NCI-H1694 (cell line): ENCODE data around the gene NDUFB10.
A peak's percentile ranks its signal among the peaks of the same experiment; 100 is the strongest.
"Not testable (repeated sequence)": the region's sequence is repeated elsewhere in the genome, so short reads cannot be mapped to it uniquely, and the experiment has no call there.

ENCODE experiments used
- DNase-seq: peaks from one replicate; lab custom pipeline; 2025; lab: John Stamatoyannopoulos, UW

Gene NDUFB10

DNA sequence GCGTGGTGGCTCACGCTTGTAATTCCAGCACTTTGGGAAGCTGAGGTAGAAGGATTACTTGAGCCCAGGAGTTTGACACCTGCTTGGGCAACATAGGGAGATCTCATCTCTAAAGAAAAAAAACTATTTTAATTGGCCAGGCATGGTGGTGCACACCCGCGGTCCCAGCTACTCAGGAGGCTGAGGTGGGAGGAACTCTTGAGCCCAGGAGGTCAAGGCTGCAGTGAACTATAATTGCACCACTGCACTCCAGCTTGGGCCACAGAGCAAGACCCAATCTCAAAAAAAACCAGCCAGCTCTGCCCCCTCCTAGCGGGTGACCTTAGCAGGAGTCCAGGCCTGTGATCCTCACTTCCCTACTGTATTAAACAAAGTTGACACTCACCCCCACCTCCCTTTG lies 35.2 kb upstream of the NDUFB10 start:
- DNase-seq: no peak

DNA sequence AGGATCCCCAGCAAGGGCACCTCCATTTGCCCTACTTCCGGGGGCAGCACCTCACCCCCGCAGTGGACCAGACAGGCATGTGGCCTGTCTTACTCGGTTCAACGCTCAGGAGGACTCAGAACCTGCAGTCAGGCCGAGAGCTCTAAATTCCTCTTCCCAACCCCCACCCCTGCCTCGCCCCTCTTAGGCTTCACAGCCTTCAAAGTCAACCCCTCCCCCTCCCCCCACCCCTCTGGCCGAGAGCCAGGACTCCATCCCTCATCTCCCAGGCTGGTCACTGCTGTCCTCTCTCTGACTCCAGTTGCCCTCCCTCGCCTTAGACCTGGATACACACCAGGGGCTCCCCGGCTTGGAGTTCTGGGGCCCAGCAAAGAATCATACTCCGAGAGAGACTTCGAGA lies 33.1 kb upstream of the NDUFB10 start:
- DNase-seq: no peak

DNA sequence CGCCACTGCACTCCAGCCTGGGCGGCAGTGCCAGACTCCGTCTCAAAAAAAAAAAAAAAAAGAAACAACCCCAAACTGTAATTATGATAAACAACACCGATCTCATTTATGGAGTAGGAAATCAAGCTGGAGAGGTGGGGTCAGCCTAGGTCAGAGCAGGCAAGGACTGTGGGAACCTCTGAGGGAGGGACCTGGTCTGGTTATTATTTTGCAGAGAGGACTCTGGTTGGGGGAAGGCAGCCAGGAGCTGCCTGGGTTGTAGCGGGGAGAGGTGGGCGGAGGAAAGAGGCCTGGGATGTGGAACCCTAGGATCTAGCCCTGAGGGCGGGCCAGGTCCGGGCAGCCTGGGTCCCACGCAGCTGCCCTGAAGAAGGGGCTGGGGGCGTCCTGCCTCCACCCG lies 30.2 kb upstream of the NDUFB10 start:
- DNase-seq: peak; percentile 20

DNA sequence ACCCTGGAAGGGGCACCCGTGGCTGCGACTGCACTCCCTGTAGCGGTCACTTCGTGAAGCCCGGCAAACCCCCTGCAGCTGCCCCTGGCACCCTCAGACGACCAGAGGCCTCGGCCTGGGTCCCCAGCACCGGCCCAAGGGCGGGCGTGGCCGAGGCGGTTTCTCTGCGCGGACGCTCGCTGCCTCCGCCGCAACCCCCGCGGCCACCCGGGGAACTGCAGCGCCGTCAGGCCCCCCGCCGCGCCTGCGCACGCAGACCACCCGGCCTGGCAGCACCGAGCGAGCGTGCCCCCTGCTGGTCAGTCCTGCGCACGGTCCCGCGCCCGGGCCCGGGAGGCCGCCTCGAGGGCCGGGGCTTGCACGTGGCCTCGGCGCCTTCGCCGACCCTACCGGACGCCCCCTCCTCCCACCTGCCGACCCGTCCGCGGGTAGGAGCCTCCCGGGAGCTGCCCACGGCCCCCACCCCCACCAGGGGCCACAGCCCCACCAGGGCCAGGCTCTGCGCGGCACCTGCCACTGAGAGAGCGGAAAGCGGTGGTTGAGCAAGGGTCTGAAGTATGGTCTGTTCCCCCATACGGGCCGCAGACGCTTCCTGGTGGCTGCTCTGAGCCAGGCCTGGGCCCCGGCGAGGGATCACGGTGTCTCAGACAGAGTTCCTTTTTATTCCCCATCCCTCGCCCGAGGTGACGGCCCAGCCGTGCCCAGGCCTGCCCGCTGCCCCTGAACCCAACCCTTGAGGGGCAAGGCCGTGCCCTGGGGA lies 29.6 kb upstream of the NDUFB10 start:
- peak; percentile 36 for DNase-seq

DNA sequence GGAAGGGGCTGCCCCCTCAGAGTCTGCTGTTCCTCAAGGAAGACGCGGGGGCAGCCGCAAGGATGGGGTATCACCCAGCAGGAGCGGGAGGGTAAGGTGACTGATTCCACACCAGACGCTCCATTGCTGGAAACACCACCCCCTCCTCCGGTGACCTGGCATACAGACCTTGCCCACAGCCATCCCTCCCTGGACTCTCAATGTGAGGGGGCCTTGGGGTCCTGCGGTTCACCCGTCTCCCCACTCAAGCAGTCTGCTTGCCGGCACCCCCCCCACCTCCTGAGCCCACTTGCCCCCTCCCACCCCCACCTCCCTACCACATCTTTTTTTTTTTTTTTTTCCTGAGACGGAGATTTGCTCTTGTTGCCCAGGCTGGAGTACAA lies 29.0 kb upstream of the NDUFB10 start:
- no peak for DNase-seq

DNA sequence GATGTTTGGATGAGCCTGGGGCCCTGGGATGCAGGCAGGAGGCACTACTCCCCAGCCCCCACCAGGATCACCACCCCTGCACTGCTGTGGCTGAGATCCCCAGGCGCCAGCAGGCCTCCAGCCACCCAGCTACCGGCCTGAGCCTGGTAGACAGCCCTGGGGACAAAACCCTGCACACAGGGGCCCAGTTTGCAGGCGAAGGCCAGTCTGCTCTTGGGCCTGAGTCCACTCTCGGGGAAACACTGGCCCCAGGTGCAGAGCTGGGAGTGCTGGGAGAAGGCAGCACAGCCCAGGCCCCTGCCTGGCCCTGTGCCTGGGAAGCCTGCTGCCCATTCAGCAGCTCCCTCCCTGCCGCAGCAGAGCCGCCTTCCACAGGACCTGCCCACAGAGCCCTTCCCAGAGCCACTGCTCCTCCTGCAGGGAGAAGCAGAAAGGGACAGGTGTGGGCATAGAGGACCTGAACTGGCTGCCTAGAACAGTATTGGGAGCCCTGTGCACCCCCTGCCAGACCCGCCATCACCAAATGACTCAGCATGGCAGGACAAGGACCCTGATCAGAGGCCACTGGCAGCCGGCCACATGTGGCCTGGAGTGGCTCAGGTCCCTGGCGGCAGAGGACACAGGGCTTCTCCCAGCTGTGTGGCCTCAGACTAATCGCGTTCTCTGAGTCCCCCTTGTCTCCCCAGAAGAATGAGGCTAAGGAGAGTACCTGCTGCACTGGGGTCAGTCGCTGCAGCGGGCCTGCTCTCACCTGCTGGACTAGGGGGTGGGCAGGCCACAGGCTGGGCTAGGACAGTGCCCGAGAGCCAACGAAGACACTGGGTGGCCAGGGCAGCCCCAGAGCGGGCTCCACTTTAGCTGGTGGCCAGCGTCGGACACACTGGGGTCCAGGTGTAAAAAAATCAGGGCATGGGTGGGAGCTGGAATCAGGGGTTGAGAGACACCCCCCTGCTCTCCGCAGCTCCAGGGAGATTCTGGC lies 27.0 kb upstream of the NDUFB10 start:
- DNase-seq: no peak

DNA sequence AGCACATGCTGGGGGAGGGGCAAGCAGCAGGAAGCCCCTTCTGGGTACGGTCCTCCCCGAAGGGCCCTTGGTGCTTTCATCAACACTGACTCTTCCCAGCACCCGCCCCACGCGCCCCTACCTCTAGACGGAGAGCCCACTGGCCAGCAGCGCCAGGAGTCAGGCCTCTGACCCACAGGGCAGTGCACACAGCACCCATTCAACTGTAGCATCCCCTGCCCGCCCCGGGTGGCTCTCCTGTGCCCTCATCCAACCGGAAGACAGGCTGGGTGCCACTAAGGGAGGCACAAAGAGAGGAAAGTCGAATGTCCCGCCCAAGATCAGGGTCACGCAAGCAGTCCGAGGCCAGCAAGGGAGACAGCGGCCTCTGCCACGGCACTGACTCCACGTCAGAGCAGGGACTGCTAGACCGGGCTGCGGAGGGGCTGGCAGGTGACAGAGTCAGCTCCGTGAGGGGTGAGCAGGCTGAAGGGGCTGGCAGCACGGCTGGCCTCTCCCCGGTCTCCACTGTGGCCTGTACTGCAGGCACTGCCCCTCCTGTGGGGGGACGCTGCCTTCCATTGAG lies 26.2 kb upstream of the NDUFB10 start:
- DNase-seq: no peak

DNA sequence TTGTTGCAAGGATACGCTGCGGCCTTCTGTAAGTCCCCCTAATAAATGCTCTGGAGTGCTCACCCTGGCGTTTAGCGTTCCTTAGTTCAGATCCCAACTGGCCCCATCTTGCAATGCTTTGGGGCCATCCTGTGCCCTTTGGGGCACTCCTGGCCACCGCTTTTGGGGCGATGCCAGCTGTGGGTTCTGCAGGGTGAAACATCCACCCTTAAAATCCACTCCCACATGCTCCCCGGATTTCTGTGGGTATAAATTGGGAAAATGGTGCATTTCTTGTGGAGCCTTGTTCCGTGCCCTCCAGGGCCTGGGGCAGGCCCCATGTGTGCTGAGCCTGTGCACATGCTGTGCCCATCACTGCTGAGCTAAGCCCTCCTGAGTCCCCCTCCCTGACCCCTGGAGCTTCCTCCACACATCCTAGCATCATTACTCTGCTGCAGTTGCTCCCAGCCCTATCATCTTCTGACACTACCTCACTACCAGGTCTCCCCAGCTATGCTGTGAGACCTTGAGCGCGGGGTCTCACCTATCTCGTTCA lies 22.3 kb upstream of the NDUFB10 start:
- no peak for DNase-seq

DNA sequence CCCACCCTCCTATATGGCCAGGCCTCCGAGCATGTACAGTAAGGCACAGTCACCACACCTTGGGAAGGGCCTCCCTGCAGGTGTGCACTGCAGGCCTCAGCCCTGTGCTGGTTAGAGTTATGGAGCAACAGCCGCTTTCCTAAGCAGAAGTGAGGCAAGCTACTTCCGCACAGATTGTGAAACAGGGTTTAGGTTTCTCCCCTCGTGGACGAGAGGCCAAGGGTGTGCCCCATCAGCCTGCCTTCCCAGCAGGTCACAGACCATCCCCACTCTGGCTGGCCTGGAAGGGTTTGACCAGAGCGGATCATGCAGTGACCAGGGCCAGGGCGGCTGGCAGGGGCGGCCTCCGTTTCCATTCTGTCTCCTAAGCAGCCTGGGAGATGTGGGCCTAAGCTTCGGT lies 21.0 kb upstream of the NDUFB10 start:
- DNase-seq: no peak

DNA sequence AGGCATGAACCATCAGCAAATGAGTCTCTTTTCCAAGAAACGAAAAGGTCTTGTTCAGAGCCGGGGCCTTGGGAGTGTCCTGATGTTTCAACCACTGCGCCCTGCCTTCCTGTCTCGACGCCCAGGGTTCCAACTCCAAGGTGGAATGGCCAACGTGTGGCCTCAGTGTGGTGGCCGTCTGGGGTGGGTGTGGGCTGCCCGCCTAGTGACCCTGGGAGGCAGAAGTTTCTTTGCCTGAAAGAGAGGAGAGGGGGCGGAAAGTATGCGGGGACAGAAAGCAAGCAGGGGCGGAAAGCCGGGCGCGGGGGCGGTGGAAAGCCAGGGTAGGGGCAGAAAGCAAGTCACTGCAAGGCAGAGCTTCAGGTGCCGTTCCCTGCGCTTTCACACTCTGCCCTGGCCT lies 20.4 kb upstream of the NDUFB10 start:
- no peak for DNase-seq

DNA sequence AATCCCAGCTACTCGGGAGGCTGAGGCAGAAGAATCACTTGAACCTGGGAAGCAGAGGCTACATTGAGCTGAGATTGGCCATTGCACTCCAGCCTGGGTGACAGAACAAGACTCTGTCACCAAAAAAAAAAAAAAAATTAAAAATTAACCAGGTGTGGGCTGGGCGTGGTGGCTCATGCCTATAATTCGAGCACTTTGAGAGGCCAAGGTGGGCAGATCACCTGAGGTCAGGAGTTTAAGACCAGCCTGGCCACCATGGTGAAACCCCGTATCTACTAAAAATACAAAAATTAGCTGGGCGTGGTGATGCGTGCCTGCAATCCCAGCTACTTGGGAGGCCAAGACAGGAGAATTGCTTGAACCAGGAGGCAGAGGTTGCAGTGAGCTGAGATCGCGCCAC lies 19.5 kb upstream of the NDUFB10 start:
- not testable (repeated sequence) for DNase-seq

DNA sequence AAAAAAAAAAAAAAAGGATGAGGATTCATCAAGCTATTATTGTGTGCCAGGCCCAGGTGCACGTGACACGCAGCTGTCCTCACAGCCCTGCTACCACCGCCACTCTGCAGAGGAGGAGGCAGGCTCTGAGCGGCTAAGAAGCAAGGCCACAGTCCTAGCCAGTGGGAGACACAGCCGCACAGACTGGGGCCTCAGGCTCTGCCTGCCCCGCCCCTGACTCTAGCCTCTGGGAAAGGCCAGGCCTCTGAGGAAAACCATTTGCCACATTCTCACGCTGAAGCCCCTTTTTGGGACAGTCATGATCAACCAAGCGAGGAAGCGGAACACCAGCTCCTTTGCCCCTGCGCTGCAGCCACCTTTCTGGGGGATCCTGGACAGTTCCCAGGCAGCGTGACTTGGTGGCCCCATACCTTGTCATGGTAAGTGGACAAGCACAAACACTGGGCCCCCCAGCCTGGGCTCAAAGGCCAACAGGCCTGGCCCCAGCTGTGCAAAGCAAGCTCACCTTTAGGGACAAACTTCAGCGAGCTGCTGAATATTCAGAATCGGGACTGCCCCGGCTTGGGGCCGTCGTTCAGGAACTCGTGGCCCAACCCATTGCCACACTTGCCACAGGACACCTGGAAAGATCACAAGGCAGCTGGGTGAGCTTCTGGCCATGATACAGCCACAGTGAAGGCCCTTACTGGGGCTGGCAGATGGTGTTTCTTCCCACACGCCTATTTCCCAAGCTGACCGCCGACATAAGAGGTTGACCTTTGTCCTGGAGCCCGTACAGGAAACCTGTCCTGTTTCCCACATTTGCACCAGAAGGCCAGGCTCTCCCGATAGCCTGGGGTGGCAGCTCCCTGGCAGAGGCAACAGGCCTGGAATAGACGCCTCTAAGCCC lies 18.8 kb upstream of the NDUFB10 start:
- no peak for DNase-seq

DNA sequence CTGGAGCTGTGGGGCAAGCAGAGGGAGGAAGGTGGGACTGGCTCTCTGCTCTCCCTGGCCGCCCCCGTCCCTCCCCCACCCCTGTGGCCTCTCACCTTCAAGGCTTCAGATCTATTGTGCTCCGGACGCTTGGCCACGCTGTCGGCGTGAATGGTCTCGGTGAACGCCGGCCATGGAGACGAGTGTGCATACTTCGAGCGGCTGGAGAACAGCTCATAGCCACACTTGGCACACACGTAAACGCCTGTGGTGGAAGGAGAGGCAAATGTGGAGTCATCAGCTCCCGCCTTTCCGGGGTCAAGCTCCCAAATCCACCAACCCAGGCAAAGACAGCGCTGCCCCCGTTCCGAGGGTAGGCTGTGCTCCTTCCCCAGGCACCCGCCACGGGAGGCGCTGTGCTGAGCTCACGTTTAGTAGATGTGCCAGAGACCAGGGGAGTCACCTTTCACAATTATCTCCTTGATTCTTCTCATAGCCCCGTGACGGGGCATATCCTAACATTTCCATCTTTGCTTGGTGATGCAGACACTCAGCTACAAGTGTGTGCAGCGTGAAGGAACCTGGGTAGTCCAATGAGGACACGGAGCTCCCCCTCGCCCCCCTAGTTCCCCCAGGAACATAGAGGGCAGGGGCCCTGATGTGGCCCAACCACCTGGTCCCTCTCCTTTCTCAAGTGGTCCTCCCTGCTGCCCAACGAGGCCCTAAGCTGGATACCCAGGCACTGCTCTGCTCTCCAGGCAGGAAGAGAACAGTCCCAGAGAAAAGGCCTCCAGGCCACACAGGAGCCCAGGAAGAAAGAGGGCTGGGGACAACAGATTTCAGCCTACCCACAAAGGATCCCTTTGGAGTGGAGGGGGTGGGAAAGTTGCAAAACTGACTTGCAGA lies 17.9 kb upstream of the NDUFB10 start:
- no peak for DNase-seq

DNA sequence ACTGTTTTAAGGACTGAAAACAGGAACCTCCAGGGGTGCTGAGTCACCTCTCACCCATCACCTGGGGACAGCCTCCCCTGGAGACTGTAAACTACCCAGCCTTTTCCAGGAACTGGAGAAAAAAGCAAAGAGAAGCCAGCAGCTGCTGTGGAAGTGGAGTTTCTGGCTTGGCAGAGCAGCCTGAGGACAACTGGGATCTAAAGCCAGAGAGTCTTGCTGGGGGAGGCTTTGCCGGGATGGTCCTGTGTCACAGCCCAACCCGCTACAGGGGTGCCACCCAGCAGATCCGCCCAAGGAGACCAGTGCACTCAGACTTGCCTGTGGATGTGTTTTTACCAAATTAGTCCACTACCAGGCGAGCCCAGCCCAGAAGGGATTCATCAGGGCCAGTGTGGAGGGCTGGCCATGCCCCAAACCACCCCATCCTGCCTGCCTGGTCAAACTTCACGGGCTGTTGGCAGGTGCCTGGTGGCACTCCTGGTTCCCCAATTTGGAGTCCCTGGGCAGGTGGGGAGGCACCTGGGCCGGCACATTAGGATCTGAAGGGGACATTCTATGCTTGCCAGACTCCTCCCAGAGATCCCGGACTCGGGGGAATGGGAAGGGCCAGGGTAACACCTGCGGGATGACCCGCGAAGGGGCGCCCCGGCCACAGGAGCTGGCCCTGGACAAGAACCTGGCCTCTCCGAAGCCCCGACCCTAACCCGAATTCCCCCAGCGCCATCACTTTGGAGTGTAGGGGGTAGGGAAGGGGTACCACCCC lies 17.1 kb upstream of the NDUFB10 start:
- DNase-seq: no peak

DNA sequence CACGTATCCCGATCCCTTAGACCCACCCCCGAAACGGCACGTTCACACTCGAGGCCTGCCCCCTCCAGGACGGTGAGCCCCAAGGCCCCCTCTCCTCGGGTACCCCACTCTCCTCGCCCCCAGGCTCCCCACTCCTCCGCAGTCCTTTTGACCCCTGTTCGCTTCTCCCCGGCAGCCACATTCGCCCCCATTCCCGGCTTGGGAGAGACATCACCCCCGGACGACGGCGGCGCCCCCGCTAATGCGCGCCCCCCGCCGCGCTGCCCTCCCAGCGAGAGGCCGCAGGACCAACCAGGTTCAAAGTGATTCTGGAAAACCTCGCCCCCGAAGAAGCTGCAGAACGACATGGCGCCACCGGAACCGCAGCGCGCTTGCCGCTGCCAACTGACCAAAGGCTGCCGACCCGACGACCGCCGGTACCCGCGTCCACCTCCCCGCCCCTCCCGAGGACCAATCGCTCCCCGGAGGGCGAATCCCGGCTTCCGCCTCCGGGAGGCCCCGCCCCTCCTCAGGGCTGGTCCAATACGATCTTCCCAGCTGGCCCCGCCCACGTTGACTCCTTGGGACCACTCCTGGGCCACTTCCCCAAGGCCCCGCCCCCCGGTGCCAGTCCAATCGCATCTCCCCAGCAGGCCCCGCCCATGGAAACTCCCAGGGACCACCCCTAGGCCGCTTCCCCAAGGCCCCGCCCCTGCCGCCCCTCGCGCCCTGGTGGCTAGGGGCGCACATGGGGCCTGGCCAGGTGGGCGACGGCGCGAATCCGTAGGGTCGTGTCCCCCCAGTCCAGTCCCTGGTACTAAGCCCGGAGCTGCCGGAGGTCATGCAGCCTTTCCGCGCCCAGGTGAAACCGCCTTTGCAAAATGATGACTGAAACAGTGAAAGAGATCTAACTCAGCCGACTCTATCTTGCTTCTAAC lies 16.3 kb upstream of the NDUFB10 start, which contains the start of gene MSRB1:
Gene MSRB1 (minus strand): TSS at position 390 of the 917 bp plus-strand sequence. CDS start 43 bp downstream, at position 347.
- peak; percentile 96 for DNase-seq

DNA sequence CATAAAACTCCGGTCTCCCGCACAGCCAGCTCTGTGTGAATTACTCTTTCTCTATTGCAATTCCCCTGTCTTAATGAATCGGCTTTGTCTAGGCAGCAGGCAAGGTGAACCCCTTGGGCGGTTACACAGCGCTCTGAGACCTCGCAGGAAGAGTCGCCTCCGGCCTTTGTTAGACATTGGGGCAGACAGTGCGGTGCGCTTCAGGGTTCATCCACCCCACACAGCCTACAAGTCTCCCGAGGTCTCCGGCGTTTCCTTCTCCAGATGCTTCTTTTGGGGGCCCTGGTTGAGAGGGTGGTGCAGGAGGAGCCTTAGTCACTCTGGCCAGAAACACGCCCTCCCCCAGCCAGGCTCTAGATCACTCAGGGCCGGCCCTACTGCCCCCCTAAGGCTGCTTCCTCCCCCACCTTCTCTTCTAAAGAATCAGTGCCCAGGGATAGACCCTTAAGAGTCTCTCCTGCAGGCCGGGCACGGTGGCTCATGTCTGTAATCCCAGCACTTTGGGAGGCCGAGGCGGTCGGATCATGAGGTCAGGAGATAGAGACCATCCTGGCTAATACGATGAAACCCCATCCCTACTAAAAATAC lies 14.6 kb upstream of the NDUFB10 start:
- no peak for DNase-seq

DNA sequence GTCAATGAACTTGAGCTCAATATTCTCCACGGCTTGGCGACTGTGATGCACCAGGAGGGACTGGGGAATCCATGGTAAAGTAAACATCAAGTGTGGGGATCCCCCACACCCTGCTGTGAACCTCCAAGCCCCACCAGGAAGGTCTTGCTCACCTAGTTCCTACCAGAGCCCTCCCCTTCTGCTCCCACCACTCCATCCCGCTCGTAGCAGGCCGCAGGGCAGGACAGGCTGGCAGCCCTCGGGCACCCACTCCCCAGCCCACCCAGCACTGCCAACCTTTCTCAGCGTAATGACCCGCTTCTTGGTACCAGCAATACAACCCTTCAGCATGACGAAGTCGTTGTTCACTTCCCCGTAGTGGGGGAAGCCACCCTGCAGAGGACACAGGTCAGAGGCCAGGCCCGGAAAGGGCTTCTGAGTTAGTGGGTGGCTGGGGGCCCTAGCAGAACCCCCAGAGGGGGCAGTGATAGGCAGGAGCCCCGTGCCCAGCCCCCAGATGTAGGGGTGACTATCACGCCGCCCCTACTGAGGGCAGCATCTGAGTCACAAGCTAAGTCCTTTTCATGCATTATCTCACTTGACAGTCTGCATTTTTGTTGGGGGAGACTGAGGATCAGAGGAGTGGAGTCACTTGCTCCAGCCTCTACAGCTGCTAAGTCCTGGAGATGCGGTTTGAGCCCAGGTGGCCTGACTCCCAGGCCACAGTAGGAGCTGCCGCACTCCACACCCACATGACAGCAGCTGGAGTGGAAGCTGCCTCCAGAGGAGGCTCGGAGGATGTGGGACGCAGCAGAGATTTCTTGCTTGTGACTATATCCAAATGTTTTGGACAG lies 13.6 kb upstream of the NDUFB10 start:
- DNase-seq: no peak
